Mesenchymal stem cell (in vitro differentiated cells and primary cell): ENCODE results near the gene ZFYVE19.

Experiments
- DNase-seq: peaks from one replicate; pipeline ENCODE4 v3.0.0-alpha.2; 2013
- H2AFZ ChIP-seq: one replicate; pipeline ENCODE4 v1.6.1; 2013; ENCODE audit warnings: low read depth, mild to moderate bottlenecking, control low read depth, inconsistent platforms, low read length, moderate library complexity
- H2AK5ac ChIP-seq: 2 replicates; pipeline ENCODE4 v1.6.1; 2013; ENCODE audit warnings: low read length, moderate library complexity, mild to moderate bottlenecking, inconsistent platforms; ENCODE audit not compliant: severe bottlenecking
- H2BK120ac ChIP-seq: one replicate; pipeline ENCODE4 v1.6.1; 2013; ENCODE audit warnings: low read depth, mild to moderate bottlenecking, inconsistent platforms, low read length, moderate library complexity
- H2BK12ac ChIP-seq, 2 experiments: one replicate each; pipeline ENCODE4 v1.6.1; 2013; ENCODE audit warnings: inconsistent platforms in 2 of 2, low read length in 2 of 2, mild to moderate bottlenecking in 2 of 2, moderate library complexity in 2 of 2, control low read depth in 1 of 2
- H2BK15ac ChIP-seq: one replicate; pipeline ENCODE4 v1.6.1; 2013; ENCODE audit warnings: mild to moderate bottlenecking, low read depth, inconsistent platforms; ENCODE audit not compliant: poor library complexity, severe bottlenecking
- H2BK5ac ChIP-seq: 2 replicates; pipeline ENCODE4 v1.6.1; 2013; ENCODE audit warnings: low read depth, mild to moderate bottlenecking, low read length, control low read depth, inconsistent platforms; ENCODE audit not compliant: poor library complexity, severe bottlenecking
- H3K14ac ChIP-seq, 2 experiments: one replicate each; pipeline ENCODE4 v1.6.1; 2013; ENCODE audit warnings: inconsistent platforms in 2 of 2, low read length in 2 of 2, control low read depth in 1 of 2, mild to moderate bottlenecking in 1 of 2, moderate library complexity in 1 of 2
- H3K18ac ChIP-seq, 2 experiments: one replicate each; pipeline ENCODE4 v1.6.1; 2013; ENCODE audit warnings: inconsistent platforms in 2 of 2, low read length in 2 of 2, control low read depth in 1 of 2, low read depth in 1 of 2, mild to moderate bottlenecking in 1 of 2
- H3K23ac ChIP-seq, 2 experiments: one replicate each; pipeline ENCODE4 v1.6.1; 2013; ENCODE audit warnings: inconsistent platforms in 2 of 2, low read length in 2 of 2, mild to moderate bottlenecking in 2 of 2, moderate library complexity in 2 of 2, control low read depth in 1 of 2
- H3K27ac ChIP-seq: 2 replicates; pipeline ENCODE4 v1.5.1; 2013; ENCODE audit warnings: mild to moderate bottlenecking, moderate library complexity, low read length, control low read depth, inconsistent platforms; ENCODE audit not compliant: poor library complexity, severe bottlenecking
- H3K27me3 ChIP-seq, 2 experiments: 2 replicates each; pipeline versions ENCODE4 v1.6.1 to v1.7.0; 2013; ENCODE audit warnings: low read length in 2 of 2, mild to moderate bottlenecking in 2 of 2, moderate library complexity in 2 of 2, control low read depth in 1 of 2, inconsistent platforms in 1 of 2; ENCODE audit not compliant: control insufficient read depth in 1 of 2, insufficient read depth in 1 of 2
- H3K36me3 ChIP-seq, 2 experiments: 2 replicates each; pipeline versions ENCODE4 v1.6.1 to v1.7.0; 2013; ENCODE audit warnings: low read length in 2 of 2, control low read depth in 1 of 2, inconsistent platforms in 1 of 2, low read depth in 1 of 2, mild to moderate bottlenecking in 1 of 2; ENCODE audit not compliant: insufficient read depth in 2 of 2, control insufficient read depth in 1 of 2
- H3K4ac ChIP-seq, 2 experiments: one replicate each; pipeline ENCODE4 v1.6.1; 2013; ENCODE audit warnings: inconsistent platforms in 2 of 2, low read length in 2 of 2, mild to moderate bottlenecking in 2 of 2, moderate library complexity in 2 of 2, control low read depth in 1 of 2, low read depth in 1 of 2
- H3K4me1 ChIP-seq: 2 replicates; pipeline ENCODE4 v1.6.1; 2013; ENCODE audit warnings: low read depth, low read length, control low read depth; ENCODE audit not compliant: control insufficient read depth, insufficient read depth
- H3K4me2 ChIP-seq: 2 replicates; pipeline ENCODE4 v1.6.1; 2013; ENCODE audit warnings: low read length, mild to moderate bottlenecking, inconsistent platforms; ENCODE audit not compliant: poor library complexity, severe bottlenecking
- H3K4me3 ChIP-seq, 2 experiments: 2 replicates each; pipeline versions ENCODE4 v1.5.1 to v1.7.0; 2013; ENCODE audit warnings: low read length in 2 of 2, mild to moderate bottlenecking in 2 of 2, control low read depth in 1 of 2, low read depth in 1 of 2; ENCODE audit not compliant: insufficient read depth in 1 of 2
- H3K79me1 ChIP-seq: replicated peaks from 2 replicates; pipeline ENCODE4 v1.6.1; 2013; ENCODE audit warnings: mild to moderate bottlenecking, control low read depth, low read length, inconsistent platforms; ENCODE audit not compliant: poor library complexity, severe bottlenecking
- H3K9ac ChIP-seq: 2 replicates; pipeline ENCODE4 v1.7.0; 2013; ENCODE audit warnings: mild to moderate bottlenecking, low read length, moderate library complexity
- H3K9me3 ChIP-seq: 2 replicates; pipeline ENCODE4 v1.7.0; 2013; ENCODE audit warnings: mild to moderate bottlenecking, low read length; ENCODE audit not compliant: control insufficient read depth
- H4K8ac ChIP-seq: one replicate; pipeline ENCODE4 v1.6.1; 2013; ENCODE audit warnings: inconsistent platforms, mild to moderate bottlenecking, low read length, moderate library complexity
- H4K91ac ChIP-seq: one replicate; pipeline ENCODE4 v1.6.1; 2013; ENCODE audit warnings: mild to moderate bottlenecking, low read length, inconsistent platforms
- WGBS: methylation state at CpG from one replicate; pipeline ENCODE4 v1.1.7; 2013; ENCODE audit warnings: mixed read lengths; 5-methylcytosine and 5-hydroxymethylcytosine counted together

Gene ZFYVE19

GRCh38 chr15:40815042-40815698 is 8.3 kb downstream of the ZFYVE19 start:
- Histone ChIP-seq H3K4me1 (no peaks in the 10 kb centered on the region), H2BK5ac (no peak overlapping the region), H2AK5ac (no peak overlapping the region), H3K36me3 (peaks cover 29 to 48% of the 10 kb centered on the region in 2 experiments), H2BK15ac (no peak overlapping the region), H2BK120ac (no peak overlapping the region), H3K23ac (no peak overlapping the region), H3K14ac (no peak overlapping the region), H3K79me1 (no peaks in the 10 kb centered on the region), H2AFZ (no peak overlapping the region), H2BK12ac (no peak overlapping the region), H4K91ac (no peak overlapping the region), H3K27me3 (no peaks in the 10 kb centered on the region), H3K27ac (no peak overlapping the region), H3K4me2 (no peak overlapping the region), H3K4me3 (no peak overlapping the region), H4K8ac (no peak overlapping the region), H3K9ac (no peak overlapping the region), H3K4ac (no peak overlapping the region), H3K18ac (no peak overlapping the region), H3K9me3 (no peaks in the 10 kb centered on the region)
- no peak for DNase-seq
- 97% methylated on average over 3 of the region's 4 CpGs for WGBS

- Histone ChIP-seq H2BK12ac (no peak overlapping the region), H4K8ac (no peak overlapping the region), H3K36me3 (peaks cover 8 to 14% of the 10 kb centered on the region in 2 experiments), H2BK15ac (no peak overlapping the region), H3K4me2 (no peak overlapping the region), H2AFZ (no peak overlapping the region), H3K27me3 (peaks cover 0 to under 1% of the 10 kb centered on the region in 2 experiments), H2BK120ac (no peak overlapping the region), H3K23ac (no peak overlapping the region), H2BK5ac (no peak overlapping the region), H3K4ac (no peak overlapping the region), H3K14ac (no peak overlapping the region), H3K4me3 (no peak overlapping the region), H2AK5ac (no peak overlapping the region), H3K27ac (no peak overlapping the region), H3K9me3 (no peaks in the 10 kb centered on the region), H3K4me1 (no peaks in the 10 kb centered on the region), H3K18ac (no peak overlapping the region), H3K79me1 (no peaks in the 10 kb centered on the region), H3K9ac (no peak overlapping the region), H4K91ac (no peak overlapping the region)
- WGBS, result 91% methylated on average over 7 of the region's 7 CpGs
- no peak for DNase-seq
Observed at GRCh38 chr15:40819048-40819447, 12.2 kb downstream of the ZFYVE19 start.

GRCh38 chr15:40821195-40821594 is 14.3 kb downstream of the ZFYVE19 start:
- H3K4me1 ChIP-seq, result peaks cover 4% of the 10 kb centered on the region
- H3K27ac ChIP-seq, result no peak overlapping the region
- H3K9ac ChIP-seq, result no peak overlapping the region
- DNase-seq, result no peak
- no peak overlapping the region for H2AK5ac ChIP-seq
- no peak overlapping the region for H3K14ac ChIP-seq
- H3K23ac ChIP-seq, result no peak overlapping the region
- H3K36me3 ChIP-seq, result no peaks in the 10 kb centered on the region
- H2BK12ac ChIP-seq, result no peak overlapping the region
- no peak overlapping the region for H2BK15ac ChIP-seq
- no peaks in the 10 kb centered on the region for H3K9me3 ChIP-seq
- H4K91ac ChIP-seq, result no peak overlapping the region
- no peak overlapping the region for H2AFZ ChIP-seq
- H3K4me2 ChIP-seq, result no peak overlapping the region
- H3K18ac ChIP-seq, result no peak overlapping the region
- no peak overlapping the region for H2BK5ac ChIP-seq
- no peaks in the 10 kb centered on the region for H3K79me1 ChIP-seq
- H2BK120ac ChIP-seq, result no peak overlapping the region
- no peak overlapping the region for H3K4me3 ChIP-seq
- WGBS, result 98% methylated on average over 2 of the region's 2 CpGs
- H3K27me3 ChIP-seq, result peaks cover 0 to 12% of the 10 kb centered on the region in 2 experiments
- H3K4ac ChIP-seq, result no peak overlapping the region
- H4K8ac ChIP-seq, result no peak overlapping the region

GRCh38 chr15:40823572-40824343 is 16.9 kb downstream of the ZFYVE19 start:
- Histone ChIP-seq H3K9me3 (no peaks in the 10 kb centered on the region), H2BK5ac (no peak overlapping the region), H3K4me1 (peaks cover 4% of the 10 kb centered on the region), H2AK5ac (no peak overlapping the region), H3K9ac (no peak overlapping the region), H3K4me2 (no peak overlapping the region), H3K27me3 (peaks cover 3 to 34% of the 10 kb centered on the region in 2 experiments), H2BK12ac (no peak overlapping the region), H4K91ac (no peak overlapping the region), H3K18ac (no peak overlapping the region), H3K36me3 (no peaks in the 10 kb centered on the region), H3K4me3 (no peak overlapping the region), H3K14ac (no peak overlapping the region), H2BK120ac (no peak overlapping the region), H3K27ac (no peak overlapping the region), H3K23ac (no peak overlapping the region), H3K4ac (no peak overlapping the region), H4K8ac (no peak overlapping the region), H2BK15ac (no peak overlapping the region), H3K79me1 (no peaks in the 10 kb centered on the region), H2AFZ (no peak overlapping the region)
- no peak for DNase-seq
- WGBS, result no CpG with 5 or more reads among the region's 1 CpG
